Measurements from ENCODE around the gene VPS18. TPM values are rescaled to one million over a fixed set of nuclear protein-coding genes. Genes with fewer than 3 reads are reported as not detected.

VPS18 gene
- total RNA-seq, 2 experiments from 2014 or later: 7.8 to 8.8 TPM

DNA sequence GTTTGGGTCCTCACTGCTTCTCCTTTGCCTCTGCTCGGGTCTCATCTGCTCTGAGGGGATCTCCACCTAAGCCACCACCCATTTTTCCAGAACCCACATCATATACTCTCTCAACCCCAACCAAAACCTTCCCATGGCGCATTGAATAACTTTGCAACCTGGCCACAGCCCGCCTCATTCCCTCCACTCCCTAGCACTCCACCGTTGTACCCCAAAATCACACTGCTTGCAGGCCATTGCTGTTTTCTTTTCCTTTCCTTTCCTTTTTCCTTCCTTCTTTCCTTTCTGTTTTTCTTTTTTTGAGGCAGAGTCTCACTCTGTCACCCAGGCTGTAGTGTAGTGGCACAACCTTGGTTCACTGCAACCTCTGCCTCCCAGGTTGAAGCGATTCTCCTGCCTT, 3.1 kb upstream of the VPS18 start:
- intact Hi-C loops (cut with micrococcal nuclease): loop anchor here (5.0 kb wide), 3 partner anchors 149 to 324 kb away; partner anchors contain the start of genes CCDC32, KNL1 and RPUSD2
- H3K36me3 Mint-ChIP-seq: no peaks in the 10 kb centered on the region
- peaks cover 26% of the 10 kb centered on the region for H3K4me1 Mint-ChIP-seq (ENCODE audit: low read depth)
- no peak overlapping the region for H3K27ac Mint-ChIP-seq
- no peak for DNase-seq
- H3K27me3 Mint-ChIP-seq: no peaks in the 10 kb centered on the region
- H3K4me3 Mint-ChIP-seq: no peak overlapping the region
- POLR2A ChIA-PET: interaction anchor here (0.9 kb wide), 1 partner anchor 33 kb away, joined by 6 read pairs; no protein-coding TSS in a partner anchor
- no peaks in the 10 kb centered on the region for H3K9me3 Mint-ChIP-seq
- CTCF ChIA-PET: interaction anchor here (1.1 to 10.3 kb wide), 9 partner anchors 10 to 115 kb away, joined by 3 to 267 read pairs (median 5); partner anchors contain the start of gene RHOV

DNA sequence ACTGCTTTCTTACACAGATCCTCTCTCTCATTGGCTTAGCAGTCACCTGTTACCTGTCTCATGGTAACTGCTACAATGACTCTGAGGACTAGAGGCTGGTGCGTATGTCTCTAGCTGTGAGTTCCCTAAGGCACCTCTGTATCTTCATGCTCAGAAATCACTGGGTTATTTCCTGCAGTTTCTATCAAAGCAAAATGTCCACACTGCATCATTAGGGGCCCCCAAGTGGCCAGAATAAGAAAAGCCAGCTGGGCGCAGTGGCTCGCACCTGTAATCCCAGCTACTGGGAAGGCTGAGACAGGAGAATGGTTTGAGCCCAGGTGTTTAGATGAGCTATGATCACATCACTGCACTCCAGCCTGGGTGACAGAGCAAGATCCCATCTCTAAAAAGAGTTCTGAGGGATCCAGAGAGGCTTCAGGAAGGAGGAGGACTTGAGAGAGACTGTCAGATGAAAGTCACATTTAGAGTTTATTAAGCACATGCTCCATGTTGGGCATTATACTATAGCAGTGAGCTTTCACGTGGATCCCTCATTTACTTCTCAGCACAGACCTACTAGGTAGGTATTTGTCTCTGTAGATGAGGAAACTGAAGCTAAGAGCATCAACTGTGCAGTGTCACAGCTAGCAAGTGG, 2.3 kb upstream of the VPS18 start:
- DNase-seq: peak; percentile 45
- ChIA-PET CTCF (interaction anchor here (0.5 to 10.3 kb wide), 20 partner anchors 9 to 263 kb away, joined by 3 to 267 read pairs (median 4); partner anchors contain the start of genes RAD51 and RHOV), POLR2A (interaction anchor here (0.6 to 0.9 kb wide), 3 partner anchors 19 to 109 kb away, joined by 3 to 6 read pairs (median 3); no protein-coding TSS in a partner anchor)
- intact Hi-C loops (cut with micrococcal nuclease): loop anchor here (5.0 kb wide), 3 partner anchors 150 to 325 kb away; partner anchors contain the start of genes CCDC32, KNL1 and RPUSD2
- Mint-ChIP-seq H3K36me3 (no peaks in the 10 kb centered on the region), H3K4me1 (ENCODE audit: low read depth) (peaks cover 27% of the 10 kb centered on the region), H3K9me3 (no peaks in the 10 kb centered on the region), H3K27ac (no peak overlapping the region), H3K27me3 (no peaks in the 10 kb centered on the region), H3K4me3 (no peak overlapping the region)

- Mint-ChIP-seq H3K9me3 (no peaks in the 10 kb centered on the region), H3K27ac (no peak overlapping the region), H3K4me1 (ENCODE audit: low read depth) (peaks cover 27% of the 10 kb centered on the region), H3K27me3 (no peaks in the 10 kb centered on the region), H3K36me3 (no peaks in the 10 kb centered on the region), H3K4me3 (no peak overlapping the region)
- DNase-seq: no peak
- POLR2A ChIA-PET: interaction anchor here (0.6 to 0.9 kb wide), 2 partner anchors 19 to 110 kb away, joined by 3 read pairs; no protein-coding TSS in a partner anchor
- intact Hi-C loops (cut with micrococcal nuclease): loop anchor here (5.0 kb wide), 3 partner anchors 150 to 325 kb away; partner anchors contain the start of genes CCDC32, KNL1 and RPUSD2
- CTCF ChIA-PET: interaction anchor here (0.7 to 10.3 kb wide), 18 partner anchors 8 to 264 kb away, joined by 3 to 267 read pairs (median 4); partner anchors contain the start of genes RAD51 and RHOV
These were observed 1.7 kb upstream of the VPS18 start for GRCh38 chr15:40892447-40893012.

- Mint-ChIP-seq H3K9me3 (no peaks in the 10 kb centered on the region), H3K27ac (no peak overlapping the region), H3K36me3 (peaks cover under 1% of the 10 kb centered on the region), H3K4me1 (ENCODE audit: low read depth) (peaks cover 27% of the 10 kb centered on the region), H3K27me3 (no peaks in the 10 kb centered on the region), H3K4me3 (no peak overlapping the region)
- intact Hi-C loops (cut with micrococcal nuclease): loop anchor here (5.0 kb wide), 3 partner anchors 151 to 326 kb away; partner anchors contain the start of genes CCDC32, KNL1 and RPUSD2
- CTCF ChIA-PET: interaction anchor here (1.0 to 10.3 kb wide), 16 partner anchors 8 to 265 kb away, joined by 3 to 267 read pairs (median 8); partner anchors contain the start of gene RHOV
- POLR2A ChIA-PET: interaction anchor here (0.9 to 2.6 kb wide), 4 partner anchors 14 to 129 kb away, joined by 3 to 20 read pairs (median 6); partner anchors contain the start of genes CHAC1 and GCHFR
- DNase-seq: peak; percentile 28
These were observed 1.1 kb upstream of the VPS18 start for GRCh38 chr15:40893019-40893670.

DNA sequence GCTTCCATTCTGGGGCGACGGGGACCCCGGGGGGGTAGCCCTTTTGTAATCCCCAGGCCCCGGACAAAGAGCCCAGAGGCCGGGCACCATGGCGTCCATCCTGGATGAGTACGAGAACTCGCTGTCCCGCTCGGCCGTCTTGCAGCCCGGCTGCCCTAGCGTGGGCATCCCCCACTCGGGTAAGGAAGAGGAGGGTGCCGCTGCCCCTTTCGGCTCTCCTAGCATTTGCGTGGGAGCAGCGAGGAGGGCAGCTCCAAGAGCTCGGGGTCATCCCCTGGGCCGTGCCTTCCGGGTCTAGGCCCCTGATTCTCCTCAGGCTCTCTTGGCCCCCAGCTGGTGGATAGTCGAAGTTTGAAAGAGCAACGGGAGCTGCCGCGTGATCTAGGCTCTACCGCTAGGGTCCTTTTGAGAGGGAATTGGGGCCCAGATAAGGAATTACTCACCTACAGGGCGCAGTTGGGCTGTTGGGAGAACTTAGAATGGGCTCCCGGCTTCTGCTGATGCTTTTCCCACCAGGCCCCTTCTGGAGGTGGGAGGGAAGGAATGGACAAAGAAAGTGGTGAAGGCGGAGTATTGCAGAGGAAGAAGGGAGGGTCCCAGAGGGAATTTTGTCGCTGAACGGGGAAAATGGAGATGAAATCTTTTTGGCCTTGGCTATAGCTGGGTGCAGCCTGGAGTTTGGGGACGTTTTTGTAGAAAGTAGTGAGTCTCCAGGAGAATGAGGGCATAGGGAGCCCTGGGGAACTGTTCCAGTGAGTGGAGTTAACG, 615 bp downstream of the VPS18 start:
- CTCF ChIA-PET: interaction anchor here (0.5 to 4.9 kb wide), 46 partner anchors 10 to 418 kb away, joined by 3 to 103 read pairs (median 4); partner anchors contain the start of genes CHP1, DNAJC17, EXD1 and GCHFR
- H3K4me1 Mint-ChIP-seq (ENCODE audit: low read depth): peaks cover 27% of the 10 kb centered on the region
- POLR2A ChIA-PET: interaction anchor here (0.6 to 2.6 kb wide), 11 partner anchors 9 to 326 kb away, joined by 3 to 20 read pairs (median 5); partner anchors contain the start of genes CHAC1, RAD51, RHOV and RPUSD2
- H3K27ac Mint-ChIP-seq: peak overlapping the region; percentile 86
- H3K4me3 Mint-ChIP-seq: peak overlapping the region; percentile 99
- H3K9me3 Mint-ChIP-seq: no peaks in the 10 kb centered on the region
- H3K27me3 Mint-ChIP-seq: no peaks in the 10 kb centered on the region
- H3K36me3 Mint-ChIP-seq: peaks cover 5% of the 10 kb centered on the region
- intact Hi-C loops (cut with micrococcal nuclease): loop anchor here (1.0 to 5.0 kb wide), 6 partner anchors 36 to 328 kb away; partner anchors contain the start of genes CCDC32, DNAJC17, KNL1 and RPUSD2
- peak; percentile 71 for DNase-seq

DNA sequence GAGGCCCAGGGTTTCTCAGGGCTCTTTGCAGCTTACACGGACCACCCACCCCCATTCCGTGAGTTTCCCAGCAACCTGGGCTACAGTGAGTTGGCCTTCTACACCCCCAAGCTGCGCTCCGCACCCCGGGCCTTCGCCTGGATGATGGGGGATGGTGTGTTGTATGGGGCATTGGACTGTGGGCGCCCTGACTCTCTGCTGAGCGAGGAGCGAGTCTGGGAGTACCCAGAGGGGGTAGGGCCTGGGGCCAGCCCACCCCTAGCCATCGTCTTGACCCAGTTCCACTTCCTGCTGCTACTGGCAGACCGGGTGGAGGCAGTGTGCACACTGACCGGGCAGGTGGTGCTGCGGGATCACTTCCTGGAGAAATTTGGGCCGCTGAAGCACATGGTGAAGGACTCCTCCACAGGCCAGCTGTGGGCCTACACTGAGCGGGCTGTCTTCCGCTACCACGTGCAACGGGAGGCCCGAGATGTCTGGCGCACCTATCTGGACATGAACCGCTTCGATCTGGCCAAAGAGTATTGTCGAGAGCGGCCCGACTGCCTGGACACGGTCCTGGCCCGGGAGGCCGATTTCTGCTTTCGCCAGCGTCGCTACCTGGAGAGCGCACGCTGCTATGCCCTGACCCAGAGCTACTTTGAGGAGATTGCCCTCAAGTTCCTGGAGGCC, 5.4 kb downstream of the VPS18 start:
- Mint-ChIP-seq H3K9me3 (no peaks in the 10 kb centered on the region), H3K27me3 (no peaks in the 10 kb centered on the region), H3K27ac (no peak overlapping the region), H3K4me3 (no peak overlapping the region), H3K36me3 (peaks cover 24% of the 10 kb centered on the region), H3K4me1 (ENCODE audit: low read depth) (peaks cover 22% of the 10 kb centered on the region)
- no peak for DNase-seq
- ChIA-PET POLR2A (no interaction called here), CTCF (interaction anchor here (0.8 to 9.0 kb wide), 4 partner anchors 28 to 287 kb away, joined by 3 to 101 read pairs (median 3); partner anchors contain the start of gene DLL4)
- intact Hi-C loops (cut with micrococcal nuclease): no loop called here

GRCh38 chr15:40900256-40901052, 6.2 kb downstream of the VPS18 start:
- H3K4me1 Mint-ChIP-seq (ENCODE audit: low read depth): peaks cover 16% of the 10 kb centered on the region
- no peaks in the 10 kb centered on the region for H3K27me3 Mint-ChIP-seq
- intact Hi-C loops (cut with micrococcal nuclease): no loop called here
- H3K9me3 Mint-ChIP-seq: no peaks in the 10 kb centered on the region
- DNase-seq: no peak
- H3K4me3 Mint-ChIP-seq: no peak overlapping the region
- ChIA-PET POLR2A (no interaction called here), CTCF (interaction anchor here (0.9 to 9.0 kb wide), 4 partner anchors 9 to 286 kb away, joined by 3 to 101 read pairs (median 3); partner anchors contain the start of gene DLL4)
- peaks cover 24% of the 10 kb centered on the region for H3K36me3 Mint-ChIP-seq
- H3K27ac Mint-ChIP-seq: no peak overlapping the region

DNA sequence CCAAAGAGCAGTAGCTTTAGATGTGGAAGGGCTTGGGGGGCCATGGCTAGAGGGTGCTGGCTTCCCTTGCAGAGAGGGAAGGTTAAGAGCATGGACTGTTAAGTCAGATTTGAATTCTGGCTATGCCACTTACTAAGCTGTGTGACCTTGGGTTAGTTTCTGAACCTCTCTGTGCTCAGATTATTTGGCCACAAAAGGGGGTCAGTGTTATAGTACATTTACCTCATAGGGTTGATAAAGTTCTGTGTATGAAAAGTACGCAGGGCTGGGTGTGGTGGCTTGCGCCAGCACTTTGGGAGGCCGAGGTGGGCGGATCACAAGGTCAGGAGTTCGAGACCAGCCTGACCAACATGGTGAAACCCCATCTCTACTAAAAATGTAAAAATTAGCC, 6.8 kb downstream of the VPS18 start:
- no peaks in the 10 kb centered on the region for H3K27me3 Mint-ChIP-seq
- peaks cover 10% of the 10 kb centered on the region for H3K4me1 Mint-ChIP-seq (ENCODE audit: low read depth)
- CTCF ChIA-PET: interaction anchor here (0.9 to 9.0 kb wide), 3 partner anchors 9 to 286 kb away, joined by 3 to 101 read pairs (median 3); partner anchors contain the start of gene DLL4
- peaks cover 24% of the 10 kb centered on the region for H3K36me3 Mint-ChIP-seq
- no peaks in the 10 kb centered on the region for H3K9me3 Mint-ChIP-seq
- no peak overlapping the region for H3K4me3 Mint-ChIP-seq
- H3K27ac Mint-ChIP-seq: no peak overlapping the region
- DNase-seq: no peak
- intact Hi-C loops (cut with micrococcal nuclease): no loop called here
- POLR2A ChIA-PET: interaction anchor here (0.6 kb wide), 1 partner anchor 48 kb away, joined by 4 read pairs; no protein-coding TSS in a partner anchor

DNA sequence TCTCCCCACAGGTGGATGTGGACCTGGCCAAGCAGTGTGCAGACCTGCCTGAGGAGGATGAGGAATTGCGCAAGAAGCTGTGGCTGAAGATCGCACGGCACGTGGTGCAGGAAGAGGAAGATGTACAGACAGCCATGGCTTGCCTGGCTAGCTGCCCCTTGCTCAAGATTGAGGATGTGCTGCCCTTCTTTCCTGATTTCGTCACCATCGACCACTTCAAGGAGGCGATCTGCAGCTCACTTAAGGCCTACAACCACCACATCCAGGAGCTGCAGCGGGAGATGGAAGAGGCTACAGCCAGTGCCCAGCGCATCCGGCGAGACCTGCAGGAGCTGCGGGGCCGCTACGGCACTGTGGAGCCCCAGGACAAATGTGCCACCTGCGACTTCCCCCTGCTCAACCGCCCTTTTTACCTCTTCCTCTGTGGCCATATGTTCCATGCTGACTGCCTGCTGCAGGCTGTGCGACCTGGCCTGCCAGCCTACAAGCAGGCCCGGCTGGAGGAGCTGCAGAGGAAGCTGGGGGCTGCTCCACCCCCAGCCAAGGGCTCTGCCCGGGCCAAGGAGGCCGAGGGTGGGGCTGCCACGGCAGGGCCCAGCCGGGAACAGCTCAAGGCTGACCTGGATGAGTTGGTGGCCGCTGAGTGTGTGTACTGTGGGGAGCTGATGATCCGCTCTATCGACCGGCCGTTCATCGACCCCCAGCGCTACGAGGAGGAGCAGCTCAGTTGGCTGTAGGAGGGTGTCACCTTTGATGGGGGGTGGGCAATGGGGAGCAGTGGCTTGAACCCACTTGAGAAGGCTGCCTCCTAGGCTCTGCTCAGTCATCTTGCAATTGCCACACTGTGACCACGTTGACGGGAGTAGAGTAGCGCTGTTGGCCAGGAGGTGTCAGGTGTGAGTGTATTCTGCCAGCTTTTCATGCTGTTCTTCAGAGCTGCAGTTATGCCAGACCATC, 8.6 kb downstream of the VPS18 start:
- no peak overlapping the region for H3K27ac Mint-ChIP-seq
- no peak for DNase-seq
- H3K9me3 Mint-ChIP-seq: no peaks in the 10 kb centered on the region
- H3K36me3 Mint-ChIP-seq: peaks cover 24% of the 10 kb centered on the region
- no peaks in the 10 kb centered on the region for H3K27me3 Mint-ChIP-seq
- intact Hi-C loops (cut with micrococcal nuclease): no loop called here
- H3K4me3 Mint-ChIP-seq: no peak overlapping the region
- H3K4me1 Mint-ChIP-seq (ENCODE audit: low read depth): peaks cover 18% of the 10 kb centered on the region
- POLR2A ChIA-PET: interaction anchor here (1.0 to 3.8 kb wide), 2 partner anchors 8 to 39 kb away, joined by 4 to 15 read pairs; partner anchors contain the start of gene VPS18
- CTCF ChIA-PET: interaction anchor here (0.5 to 9.0 kb wide), 28 partner anchors 7 to 496 kb away, joined by 3 to 103 read pairs (median 4); partner anchors contain the start of genes DLL4, INO80, RHOV and SPINT1
